OCI-LY1 (cell line): ENCODE data around the gene KDM4B.

ENCODE experiments used
- H2AFZ ChIP-seq: fragments of 200-600 bp; sonication (generic), shearing (Covaris generic); 2 replicates; pipeline ENCODE4 v1.6.0; 2014; ENCODE audit warnings: antibody characterized with exemption, mild to moderate bottlenecking, low read length
- H3F3A ChIP-seq: fragments of 200-600 bp; sonication (generic), shearing (Covaris generic); 2 replicates; pipeline ENCODE4 v1.6.0; 2014; ENCODE audit warnings: mild to moderate bottlenecking, antibody characterized with exemption, low read length, moderate library complexity; ENCODE audit not compliant: insufficient read depth
- H3K27ac ChIP-seq: fragments of 200-600 bp; sonication (generic); 2 replicates; pipeline ENCODE4 v1.5.1; 2014; ENCODE audit warnings: low read length, mixed run types, mild to moderate bottlenecking, low read depth; ENCODE audit not compliant: poor library complexity, severe bottlenecking
- H3K27me3 ChIP-seq: fragments of 200-600 bp; sonication (generic); 2 replicates; pipeline ENCODE4 v1.6.0; 2014; ENCODE audit warnings: antibody characterized with exemption, mild to moderate bottlenecking, low read length, moderate library complexity; ENCODE audit not compliant: insufficient read depth
- H3K36me3 ChIP-seq: fragments of 200-600 bp; sonication (generic); 2 replicates; pipeline ENCODE4 v1.6.1; 2014; ENCODE audit warnings: mild to moderate bottlenecking, antibody characterized with exemption, low read length, moderate library complexity, mixed read lengths; ENCODE audit not compliant: insufficient read depth
- H3K4me1 ChIP-seq: fragments of 200-600 bp; sonication (generic); 2 replicates; pipeline ENCODE4 v1.5.1; 2014; ENCODE audit warnings: mild to moderate bottlenecking, low read length, moderate library complexity; ENCODE audit not compliant: insufficient read depth, severe bottlenecking
- H3K4me2 ChIP-seq: fragments of 200-600 bp; sonication (generic), shearing (Covaris generic); 2 replicates; pipeline ENCODE4 v1.6.1; 2014; ENCODE audit warnings: low read length
- H3K4me3 ChIP-seq: fragments of 200-600 bp; sonication (generic); 2 replicates; pipeline ENCODE4 v1.5.1; 2014; ENCODE audit warnings: low read length, low read depth, mild to moderate bottlenecking, mixed read lengths; ENCODE audit not compliant: poor library complexity, severe bottlenecking
- H3K79me2 ChIP-seq: fragments of 200-600 bp; shearing (Covaris generic); 2 replicates; pipeline ENCODE4 v1.6.1; 2016; ENCODE audit warnings: mixed run types, low read length, mixed read lengths; ENCODE audit not compliant: insufficient read depth
- H3K9ac ChIP-seq: fragments of 200-600 bp; sonication (generic), shearing (Covaris generic); 2 replicates; pipeline ENCODE4 v1.6.1; 2014; ENCODE audit warnings: mild to moderate bottlenecking, low read length, mixed read lengths
- H3K9me2 ChIP-seq: fragments of 200-600 bp; sonication (generic), shearing (Covaris generic); 2 replicates; pipeline ENCODE4 v1.6.1; 2014; ENCODE audit warnings: low read depth, mild to moderate bottlenecking, low read length, mixed read lengths
- H3K9me3 ChIP-seq: fragments of 200-600 bp; shearing (Covaris generic); 2 replicates; pipeline ENCODE4 v1.6.1; 2014; ENCODE audit warnings: low read length, mixed read lengths
- H4K20me1 ChIP-seq: fragments of 200-600 bp; sonication (generic), shearing (Covaris generic); 2 replicates; pipeline ENCODE4 v1.6.0; 2016; ENCODE audit warnings: mild to moderate bottlenecking, low read length; ENCODE audit not compliant: insufficient read depth
- EZH2 ChIP-seq: fragments of 200-600 bp; sonication (generic), shearing (Covaris generic); IDR thresholded peaks from 2 replicates; pipeline ENCODE4 v1.8.0; 2017; ENCODE audit warnings: borderline replicate concordance, mixed run types, mild to moderate bottlenecking, antibody characterized with exemption, low read length, moderate library complexity, mixed read lengths
- TF ChIP-seq, protein P1 (sequence below): fragments of 200-600 bp; sonication (generic), shearing (Covaris generic); IDR thresholded peaks from 2 replicates; pipeline ENCODE4 v1.5.1; 2017; ENCODE audit warnings: mild to moderate bottlenecking, antibody characterized with exemption, low read length, moderate library complexity, mixed read lengths

KDM4B gene

GRCh38 chr19:5050067-5050656, 81.2 kb downstream of the KDM4B start:
- Histone ChIP-seq H3K27ac (no peak overlapping the region), H3K4me3 (no peak overlapping the region), H3K9ac (no peak overlapping the region), H3F3A (no peaks in the 10 kb centered on the region), H3K79me2 (no peaks in the 10 kb centered on the region), H3K4me2 (no peak overlapping the region), H3K9me2 (no peaks in the 10 kb centered on the region), H4K20me1 (no peaks in the 10 kb centered on the region), H3K9me3 (no peaks in the 10 kb centered on the region), H2AFZ (no peak overlapping the region), H3K27me3 (no peaks in the 10 kb centered on the region), H3K36me3 (peaks cover 12% of the 10 kb centered on the region; the same call in 1 of the 2 replicates), H3K4me1 (peaks cover 17% of the 10 kb centered on the region)
- TF ChIP-seq, protein P1, sequence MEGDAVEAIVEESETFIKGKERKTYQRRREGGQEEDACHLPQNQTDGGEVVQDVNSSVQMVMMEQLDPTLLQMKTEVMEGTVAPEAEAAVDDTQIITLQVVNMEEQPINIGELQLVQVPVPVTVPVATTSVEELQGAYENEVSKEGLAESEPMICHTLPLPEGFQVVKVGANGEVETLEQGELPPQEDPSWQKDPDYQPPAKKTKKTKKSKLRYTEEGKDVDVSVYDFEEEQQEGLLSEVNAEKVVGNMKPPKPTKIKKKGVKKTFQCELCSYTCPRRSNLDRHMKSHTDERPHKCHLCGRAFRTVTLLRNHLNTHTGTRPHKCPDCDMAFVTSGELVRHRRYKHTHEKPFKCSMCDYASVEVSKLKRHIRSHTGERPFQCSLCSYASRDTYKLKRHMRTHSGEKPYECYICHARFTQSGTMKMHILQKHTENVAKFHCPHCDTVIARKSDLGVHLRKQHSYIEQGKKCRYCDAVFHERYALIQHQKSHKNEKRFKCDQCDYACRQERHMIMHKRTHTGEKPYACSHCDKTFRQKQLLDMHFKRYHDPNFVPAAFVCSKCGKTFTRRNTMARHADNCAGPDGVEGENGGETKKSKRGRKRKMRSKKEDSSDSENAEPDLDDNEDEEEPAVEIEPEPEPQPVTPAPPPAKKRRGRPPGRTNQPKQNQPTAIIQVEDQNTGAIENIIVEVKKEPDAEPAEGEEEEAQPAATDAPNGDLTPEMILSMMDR: no peak
- no peak for TF ChIP-seq EZH2

DNA sequence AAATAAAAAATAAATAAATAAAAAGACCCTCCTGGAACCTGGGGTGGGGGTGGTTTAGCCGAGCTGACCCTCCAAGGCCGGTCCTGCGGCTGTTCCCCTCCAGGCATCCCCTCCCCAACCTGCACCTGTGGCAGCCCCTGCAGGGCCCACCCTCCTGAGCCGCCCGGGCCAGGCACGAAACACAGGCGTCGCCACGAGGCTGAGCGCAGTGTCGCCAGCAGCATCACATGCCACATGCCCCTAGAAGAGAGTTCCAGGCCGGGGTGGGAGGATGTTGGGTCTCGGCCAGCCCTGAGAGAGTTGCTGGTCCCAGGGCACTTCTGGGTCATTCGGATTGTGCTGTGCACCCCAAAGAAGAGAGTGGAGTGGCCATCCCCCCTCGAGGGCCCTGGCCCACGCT, 82.0 kb downstream of the KDM4B start:
- H3K9me3 ChIP-seq: no peaks in the 10 kb centered on the region
- no peaks in the 10 kb centered on the region for H3K9me2 ChIP-seq
- H4K20me1 ChIP-seq: no peaks in the 10 kb centered on the region
- no peak overlapping the region for H3K4me3 ChIP-seq
- peaks cover 12% of the 10 kb centered on the region; the same call in 1 of the 2 replicates for H3K36me3 ChIP-seq
- H3K79me2 ChIP-seq: no peaks in the 10 kb centered on the region
- no peak overlapping the region for H2AFZ ChIP-seq
- no peak overlapping the region for H3K4me2 ChIP-seq
- H3K27ac ChIP-seq: no peak overlapping the region
- H3F3A ChIP-seq: no peaks in the 10 kb centered on the region
- no peak overlapping the region for H3K9ac ChIP-seq
- TF ChIP-seq EZH2: no peak
- TF ChIP-seq, protein P1: no peak
- no peaks in the 10 kb centered on the region for H3K27me3 ChIP-seq
- peaks cover 13% of the 10 kb centered on the region for H3K4me1 ChIP-seq

GRCh38 chr19:5051619-5052018, 82.7 kb downstream of the KDM4B start:
- Histone ChIP-seq H3K4me3 (no peak overlapping the region), H3K9ac (no peak overlapping the region), H4K20me1 (no peaks in the 10 kb centered on the region), H3F3A (no peaks in the 10 kb centered on the region), H2AFZ (no peak overlapping the region), H3K4me1 (peaks cover 6% of the 10 kb centered on the region), H3K36me3 (peaks cover 12% of the 10 kb centered on the region; the same call in 1 of the 2 replicates), H3K4me2 (no peak overlapping the region), H3K27ac (no peak overlapping the region), H3K79me2 (no peaks in the 10 kb centered on the region), H3K27me3 (no peaks in the 10 kb centered on the region), H3K9me2 (no peaks in the 10 kb centered on the region), H3K9me3 (no peaks in the 10 kb centered on the region)
- no peak for TF ChIP-seq EZH2
- TF ChIP-seq, protein P1: no peak
